Measurements from ENCODE around the gene PRKX. TPM values are rescaled to one million over a fixed set of nuclear protein-coding genes. Genes with fewer than 3 reads are reported as not detected.

Gene PRKX
- total RNA-seq, 4 donors from 2014 or later, result 32.2 to 37.8 (median 34.1) TPM

- 80 to 82% methylated on average over 7 of the region's 7 CpGs for WGBS, 2 donors
- no peak for DNase-seq (ENCODE audit: low spot score in 2 of 2)
- Histone ChIP-seq H3K27me3 (no peaks in the 10 kb centered on the region), H3K27ac (no peak overlapping the region), H3K36me3 (no peaks in the 10 kb centered on the region), H3K4me1 (peaks cover 0 to 8% (median 0%) of the 10 kb centered on the region in 4 donors), H3K9me3 (no peaks in the 10 kb centered on the region), H3K4me3 (no peak overlapping the region)
- no peak for TF ChIP-seq EP300 (IDR thresholded peaks at IDR 0.05)
- no peak for TF ChIP-seq POLR2A (IDR thresholded peaks at IDR 0.05)
- TF ChIP-seq, protein P1, sequence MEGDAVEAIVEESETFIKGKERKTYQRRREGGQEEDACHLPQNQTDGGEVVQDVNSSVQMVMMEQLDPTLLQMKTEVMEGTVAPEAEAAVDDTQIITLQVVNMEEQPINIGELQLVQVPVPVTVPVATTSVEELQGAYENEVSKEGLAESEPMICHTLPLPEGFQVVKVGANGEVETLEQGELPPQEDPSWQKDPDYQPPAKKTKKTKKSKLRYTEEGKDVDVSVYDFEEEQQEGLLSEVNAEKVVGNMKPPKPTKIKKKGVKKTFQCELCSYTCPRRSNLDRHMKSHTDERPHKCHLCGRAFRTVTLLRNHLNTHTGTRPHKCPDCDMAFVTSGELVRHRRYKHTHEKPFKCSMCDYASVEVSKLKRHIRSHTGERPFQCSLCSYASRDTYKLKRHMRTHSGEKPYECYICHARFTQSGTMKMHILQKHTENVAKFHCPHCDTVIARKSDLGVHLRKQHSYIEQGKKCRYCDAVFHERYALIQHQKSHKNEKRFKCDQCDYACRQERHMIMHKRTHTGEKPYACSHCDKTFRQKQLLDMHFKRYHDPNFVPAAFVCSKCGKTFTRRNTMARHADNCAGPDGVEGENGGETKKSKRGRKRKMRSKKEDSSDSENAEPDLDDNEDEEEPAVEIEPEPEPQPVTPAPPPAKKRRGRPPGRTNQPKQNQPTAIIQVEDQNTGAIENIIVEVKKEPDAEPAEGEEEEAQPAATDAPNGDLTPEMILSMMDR (IDR thresholded peaks at IDR 0.05), result no peak
Measured at GRCh38 chrX:3680459-3680858, 33.0 kb downstream of the PRKX start.

- Histone ChIP-seq H3K36me3 (no peaks in the 10 kb centered on the region), H3K27ac (no peak overlapping the region), H3K4me3 (no peak overlapping the region), H3K9me3 (no peaks in the 10 kb centered on the region), H3K4me1 (peaks cover 0 to 8% (median 0%) of the 10 kb centered on the region in 4 donors), H3K27me3 (no peaks in the 10 kb centered on the region)
- TF ChIP-seq EP300 (IDR thresholded peaks at IDR 0.05) (no peak), POLR2A (IDR thresholded peaks at IDR 0.05) (no peak)
- TF ChIP-seq, protein P1 (IDR thresholded peaks at IDR 0.05), result no peak
- DNase-seq (ENCODE audit: low spot score in 2 of 2), result no peak
- WGBS, 2 donors, result 81 to 98% methylated on average over 4 of the region's 4 CpGs
Measured at GRCh38 chrX:3679669-3680068, 33.8 kb downstream of the PRKX start.

- Histone ChIP-seq H3K9me3 (no peaks in the 10 kb centered on the region), H3K36me3 (peaks cover 0 to 8% (median 0%) of the 10 kb centered on the region in 3 donors), H3K27ac (no peak overlapping the region), H3K27me3 (no peaks in the 10 kb centered on the region), H3K4me1 (peaks cover 0 to 8% (median 0%) of the 10 kb centered on the region in 4 donors), H3K4me3 (no peak overlapping the region)
- DNase-seq (ENCODE audit: low spot score in 2 of 2), result no peak
- 86 to 96% methylated on average over 6 of the region's 6 CpGs for WGBS, 2 donors
- TF ChIP-seq, protein P1 (IDR thresholded peaks at IDR 0.05), result no peak
- TF ChIP-seq EP300 (IDR thresholded peaks at IDR 0.05) (no peak), POLR2A (IDR thresholded peaks at IDR 0.05) (no peak)
Measured at GRCh38 chrX:3678328-3678727, 35.1 kb downstream of the PRKX start.

GRCh38 chrX:3674881-3675280 lies 38.6 kb downstream of the PRKX start:
- 92 to 95% methylated on average over 8 of the region's 8 CpGs for WGBS, 2 donors
- Histone ChIP-seq H3K9me3 (no peaks in the 10 kb centered on the region), H3K27me3 (no peaks in the 10 kb centered on the region), H3K36me3 (peaks cover 0 to 28% (median 0%) of the 10 kb centered on the region in 3 donors), H3K4me3 (no peak overlapping the region), H3K27ac (no peak overlapping the region), H3K4me1 (peaks cover 0 to 8% (median 0%) of the 10 kb centered on the region in 4 donors)
- no peak for TF ChIP-seq EP300 (IDR thresholded peaks at IDR 0.05)
- no peak for TF ChIP-seq POLR2A (IDR thresholded peaks at IDR 0.05)
- TF ChIP-seq, protein P1 (IDR thresholded peaks at IDR 0.05), result no peak
- DNase-seq (ENCODE audit: low spot score in 2 of 2), result no peak

DNA sequence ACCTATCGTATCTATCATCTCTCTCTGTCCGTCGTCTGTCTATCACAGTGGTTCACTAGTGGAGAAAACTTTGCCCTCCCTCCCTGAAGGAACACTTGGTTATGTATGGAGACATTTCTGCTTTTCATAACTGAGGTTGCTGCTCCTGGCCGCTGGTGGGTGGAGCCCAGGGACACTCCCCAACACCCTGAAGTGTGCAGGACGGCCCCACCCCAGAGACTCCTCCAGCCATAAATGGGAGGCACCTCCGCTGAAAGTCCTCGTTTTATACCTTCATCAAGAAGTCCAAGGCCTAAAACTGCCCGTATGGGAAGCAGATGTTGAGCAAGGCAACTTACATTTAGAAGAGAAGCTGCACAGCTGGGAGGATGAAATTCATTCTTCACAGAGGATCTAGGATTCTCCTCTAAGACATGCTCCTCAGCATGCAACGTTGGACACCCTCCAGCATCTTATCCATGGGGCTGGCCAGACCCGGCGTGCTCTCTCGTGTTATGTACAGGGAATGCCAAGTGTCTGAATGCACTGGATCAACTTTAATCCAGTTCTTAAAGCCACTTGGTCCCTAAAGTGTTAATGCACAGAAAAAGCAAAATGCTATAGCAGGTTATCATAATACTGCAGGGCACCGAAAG lies 43.5 kb downstream of the PRKX start:
- 82 to 87% methylated on average over 13 of the region's 13 CpGs for WGBS, 2 donors
- no peak overlapping the region for H3K4me3 ChIP-seq
- H3K36me3 ChIP-seq, result peaks cover 0 to 31% (median 0%) of the 10 kb centered on the region in 3 donors
- DNase-seq (ENCODE audit: low spot score in 2 of 2), result no peak
- H3K27me3 ChIP-seq, result no peaks in the 10 kb centered on the region
- no peak overlapping the region for H3K27ac ChIP-seq
- H3K9me3 ChIP-seq, result no peaks in the 10 kb centered on the region
- H3K4me1 ChIP-seq, result no peaks in the 10 kb centered on the region
- TF ChIP-seq POLR2A (IDR thresholded peaks at IDR 0.05) (no peak), EP300 (IDR thresholded peaks at IDR 0.05) (no peak)
- TF ChIP-seq, protein P1 (IDR thresholded peaks at IDR 0.05), result no peak
